Spleen (tissue), 11 donors: ENCODE results near the gene NFIA. TPM values are rescaled to one million over a fixed set of nuclear protein-coding genes. Genes with fewer than 3 reads are reported as not detected.

ENCODE experiments used
- DNase-seq: peaks from one replicate; pipeline ENCODE4 v3.0.0-alpha.2; 2020
- H3K27ac ChIP-seq, 8 donors: fragments of 200-600 bp; sonication (generic) in 7 of 8; 1 replicate in 4 of 8; 2 replicates in 4 of 8; pipeline versions ENCODE4 v1.5.0 to v1.8.0; 2016 to 2021; ENCODE audit warnings: inconsistent platforms in 4 of 8, mild to moderate bottlenecking in 4 of 8, moderate library complexity in 1 of 8
- H3K27me3 ChIP-seq, 7 donors: fragments of 200-600 bp; sonication (generic) in 6 of 7; replicated peaks in 1 of 7; 1 replicate in 4 of 7; 2 replicates in 3 of 7; pipeline versions ENCODE4 v1.5.0 to v1.8.0; 2016 to 2021; ENCODE audit warnings: inconsistent platforms in 3 of 7, mild to moderate bottlenecking in 1 of 7
- H3K36me3 ChIP-seq, 6 donors: fragments of 200-600 bp; sonication (generic) in 5 of 6; 1 replicate in 4 of 6; 2 replicates in 2 of 6; pipeline versions ENCODE4 v1.5.0 to v1.8.0; 2016 to 2021; ENCODE audit warnings: inconsistent platforms in 2 of 6
- H3K4me1 ChIP-seq, 6 donors: fragments of 200-600 bp; sonication (generic) in 5 of 6; 1 replicate in 3 of 6; 2 replicates in 3 of 6; pipeline versions ENCODE4 v1.5.0 to v1.8.0; 2016 to 2021; ENCODE audit warnings: inconsistent platforms in 3 of 6
- H3K4me3 ChIP-seq, 8 donors: fragments of 200-600 bp; sonication (generic) in 7 of 8; 1 replicate in 4 of 8; 2 replicates in 4 of 8; pipeline versions ENCODE4 v1.5.0 to v1.8.0; 2016 to 2021; ENCODE audit warnings: inconsistent platforms in 4 of 8, mild to moderate bottlenecking in 4 of 8, moderate library complexity in 2 of 8
- H3K9me3 ChIP-seq, 8 donors: fragments of 200-600 bp; sonication (generic) in 7 of 8; 1 replicate in 4 of 8; 2 replicates in 4 of 8; pipeline versions ENCODE4 v1.5.0 to v1.8.0; 2016 to 2021; ENCODE audit warnings: inconsistent platforms in 4 of 8
- CTCF ChIP-seq, 11 experiments: fragments of 200-600 bp in 7 of 11; fragments of 450-650 bp in 4 of 11; sonication (generic) in 4 of 11; IDR thresholded peaks in 8 of 11; conservative IDR thresholded peaks in 3 of 11; 1 replicate in 7 of 11; 2 replicates in 4 of 11; pipeline versions ENCODE4 v1.4.0 to v1.8.0; 2016 to 2021; ENCODE audit warnings: antibody characterized with exemption in 11 of 11, inconsistent platforms in 4 of 11, mild to moderate bottlenecking in 1 of 11
- POLR2A ChIP-seq, 3 donors: fragments of 450-650 bp; IDR thresholded peaks; one replicate each; pipeline ENCODE4 v1.5.1; 2017; ENCODE audit warnings: antibody characterized with exemption in 3 of 3, mild to moderate bottlenecking in 1 of 3
- POLR2AphosphoS5 ChIP-seq, 3 donors: sonication (generic); formaldehyde crosslinking; IDR thresholded peaks; one replicate each; pipeline ENCODE4 v1.5.1; 2017; ENCODE audit warnings: antibody characterized with exemption in 3 of 3
- WGBS, 5 donors: extraction: QIAGEN DNeasy Blood & Tissue Kit in 3 of 5; methylation state at CpG; one replicate each; pipeline versions ENCODE4 v1.1.5 to v1.1.7; 2013 to 2018; 5-methylcytosine and 5-hydroxymethylcytosine counted together
- intact Hi-C: fragments of 100-400 bp; cut with DNase I; formaldehyde crosslinking; loops from one replicate; pipeline ENCODE4 v1.15.0; 2023; ENCODE audit warnings: low total_unique reads
- polyA plus RNA-seq, 3 donors: library from polyadenylated mRNA; stranded (reverse); fragments of 200-250 nt; gene quantifications; one replicate each; pipeline ENCODE4 v1.2.1, GENCODE V29; 2013
- total RNA-seq, 7 donors: library from RNA; depleted of rRNA in 3 of 7; stranded (reverse); fragments of >200 nt in 3 of 7; fragmentation: NEBNext Ultra II Directional in 4 of 7; extraction: Animal tissue kit (Norgen Biotek cat#: 25700) in 4 of 7; gene quantifications; one replicate each; pipeline versions ENCODE4 v1.1.0 to v1.2.1, GENCODE V29; 2016 to 2021
- donor health status: healthy with polysubstance abuse.
- donor health status: DM: no; HTN: no; CAD: no; lungs with moderate emphysema.
- donor health status: DM: no; HTN: no; CAD: no.
- donor health status: Bipolar disorder and iron deficiency.
- donor health status: healthy.
- donor health status: DM: no; HTN: no; CAD: no.
- donor health status: DM: yes; HTN: yes; CAD: no.

Gene NFIA
- total and polyA plus RNA-seq, 10 donors = 3.1 to 76.8 (median 35.5) TPM

- no peak overlapping the region for H3K27ac ChIP-seq
- WGBS, 5 donors = 94 to 97% (median 97%) methylated on average over 16 of the region's 16 CpGs
Measured at GRCh38 chr1:61263905-61264824, 181.8 kb downstream of the NFIA start.

GRCh38 chr1:61264825-61265242 is 182.5 kb downstream of the NFIA start:
- peaks cover 0 to 5% (median 0%) of the 10 kb centered on the region in 6 donors for H3K4me1 ChIP-seq

More at GRCh38 chr1:61263905-61264824, 181.8 kb downstream of the NFIA start:
- no peak overlapping the region for H3K4me3 ChIP-seq
- no peak for DNase-seq
- intact Hi-C loops = no loop called here
- TF ChIP-seq POLR2A (IDR thresholded peaks at IDR 0.05) = no peak
- no peak for TF ChIP-seq CTCF (IDR thresholded peaks at IDR 0.05 in 8 of 11, conservative IDR thresholded peaks at IDR 0.05 in 3 of 11)
- TF ChIP-seq POLR2AphosphoS5 (IDR thresholded peaks at IDR 0.05) = no peak
- H3K4me1 ChIP-seq = peaks cover 0 to 5% (median 0%) of the 10 kb centered on the region in 6 donors
- H3K9me3 ChIP-seq = no peaks in the 10 kb centered on the region
- no peaks in the 10 kb centered on the region for H3K27me3 ChIP-seq
- no peaks in the 10 kb centered on the region for H3K36me3 ChIP-seq

GRCh38 chr1:61265665-61266064 is 183.3 kb downstream of the NFIA start:
- intact Hi-C loops = no loop called here
- TF ChIP-seq POLR2A (IDR thresholded peaks at IDR 0.05) (no peak), POLR2AphosphoS5 (IDR thresholded peaks at IDR 0.05) (no peak), CTCF (IDR thresholded peaks at IDR 0.05 in 8 of 11, conservative IDR thresholded peaks at IDR 0.05 in 3 of 11) (no peak)
- 90 to 94% (median 91%) methylated on average over 3 of the region's 3 CpGs for WGBS, 5 donors

More at GRCh38 chr1:61264825-61265242, 182.5 kb downstream of the NFIA start:
- no peaks in the 10 kb centered on the region for H3K27me3 ChIP-seq
- intact Hi-C loops = no loop called here
- no peaks in the 10 kb centered on the region for H3K36me3 ChIP-seq
- H3K4me3 ChIP-seq = no peak overlapping the region
- no peak for DNase-seq
- WGBS, 5 donors = 89 to 93% (median 91%) methylated on average over 4 of the region's 4 CpGs
- TF ChIP-seq POLR2A (IDR thresholded peaks at IDR 0.05) (no peak), POLR2AphosphoS5 (IDR thresholded peaks at IDR 0.05) (no peak), CTCF (IDR thresholded peaks at IDR 0.05 in 8 of 11, conservative IDR thresholded peaks at IDR 0.05 in 3 of 11) (no peak)
- H3K9me3 ChIP-seq = no peaks in the 10 kb centered on the region
- no peak overlapping the region for H3K27ac ChIP-seq

GRCh38 chr1:61266738-61267137 is 184.4 kb downstream of the NFIA start:
- Histone ChIP-seq H3K27me3 (no peaks in the 10 kb centered on the region), H3K27ac (no peak overlapping the region), H3K4me1 (peaks cover 0 to 5% (median 0%) of the 10 kb centered on the region in 6 donors)

More at GRCh38 chr1:61265665-61266064, 183.3 kb downstream of the NFIA start:
- peaks cover 0 to 5% (median 0%) of the 10 kb centered on the region in 6 donors for H3K4me1 ChIP-seq
- no peak overlapping the region for H3K4me3 ChIP-seq
- no peak for DNase-seq
- no peaks in the 10 kb centered on the region for H3K27me3 ChIP-seq
- no peak overlapping the region for H3K27ac ChIP-seq
- H3K36me3 ChIP-seq = no peaks in the 10 kb centered on the region
- no peaks in the 10 kb centered on the region for H3K9me3 ChIP-seq

More at GRCh38 chr1:61266738-61267137, 184.4 kb downstream of the NFIA start:
- H3K36me3 ChIP-seq = no peaks in the 10 kb centered on the region
- no peak overlapping the region for H3K4me3 ChIP-seq
- no peaks in the 10 kb centered on the region for H3K9me3 ChIP-seq
- TF ChIP-seq CTCF (IDR thresholded peaks at IDR 0.05 in 8 of 11, conservative IDR thresholded peaks at IDR 0.05 in 3 of 11) = no peak
- TF ChIP-seq POLR2AphosphoS5 (IDR thresholded peaks at IDR 0.05) = no peak
- TF ChIP-seq POLR2A (IDR thresholded peaks at IDR 0.05) = no peak
- intact Hi-C loops = no loop called here
- no peak for DNase-seq
